GM12875 (cell line): Measurements from ENCODE around the gene ARPC4.
A peak's percentile ranks its signal among the peaks of the same experiment; 100 is the strongest.

Source experiments
- H3K4me3 ChIP-seq: one replicate; pipeline ENCODE4 v1.5.1; 2011; ENCODE audit warnings: low read depth, low read length, control low read depth
- CTCF ChIP-seq: IDR thresholded peaks from 2 replicates; pipeline ENCODE4 v1.5.1; 2011; ENCODE audit warnings: low read depth, mild to moderate bottlenecking, control low read depth, inconsistent platforms, low read length, moderate library complexity, borderline replicate concordance; ENCODE audit not compliant: insufficient read depth

The ARPC4 gene

GRCh38 chr3:9749296-9749644 lies 43.6 kb upstream of the ARPC4 start:
- TF ChIP-seq CTCF: no peak
- H3K4me3 ChIP-seq: peak overlapping the region; percentile 51

- peak within 1 kb of the TSS; percentile 90 for H3K4me3 ChIP-seq
- no peak for TF ChIP-seq CTCF
These were observed 43.0 kb upstream of the ARPC4 start, which contains the start of gene OGG1 for GRCh38 chr3:9749645-9750555. OGG1 (plus strand) TSS chr3:9749952; CDS start chr3:9750287, 335 bp downstream.

GRCh38 chr3:9750556-9751411 lies 42.1 kb upstream of the ARPC4 start:
- H3K4me3 ChIP-seq: peak overlapping the region; percentile 90
- TF ChIP-seq CTCF: no peak

- no peak overlapping the region for H3K4me3 ChIP-seq
- no peak for TF ChIP-seq CTCF
These were observed 38.2 kb upstream of the ARPC4 start for GRCh38 chr3:9754678-9755077.

- no peak for TF ChIP-seq CTCF
- no peak overlapping the region for H3K4me3 ChIP-seq
These were observed 35.5 kb upstream of the ARPC4 start for GRCh38 chr3:9757427-9757826.

GRCh38 chr3:9760779-9761505 lies 31.9 kb upstream of the ARPC4 start:
- no peak overlapping the region for H3K4me3 ChIP-seq
- no peak for TF ChIP-seq CTCF
